SK-N-MC (cell line): ENCODE measurements around the gene RNF14.

Experiments
- EZH2 ChIP-seq: fragments of 200-600 bp; sonication (generic); IDR thresholded peaks from one replicate; pipeline ENCODE4 v1.6.1; 2017; ENCODE audit warnings: antibody characterized with exemption
- FOXP2 ChIP-seq: optimal IDR thresholded peaks from 2 replicates; pipeline ENCODE3; 2011; ENCODE audit warnings: mild to moderate bottlenecking, moderate library complexity; ENCODE audit not compliant: insufficient read depth; ENCODE audit errors: extremely low read length, control extremely low read depth
- POLR2AphosphoS5 ChIP-seq: IDR thresholded peaks from 2 replicates; pipeline ENCODE4 v1.6.1; 2012; ENCODE audit warnings: mild to moderate bottlenecking, low read depth, low read length, borderline replicate concordance

DNA sequence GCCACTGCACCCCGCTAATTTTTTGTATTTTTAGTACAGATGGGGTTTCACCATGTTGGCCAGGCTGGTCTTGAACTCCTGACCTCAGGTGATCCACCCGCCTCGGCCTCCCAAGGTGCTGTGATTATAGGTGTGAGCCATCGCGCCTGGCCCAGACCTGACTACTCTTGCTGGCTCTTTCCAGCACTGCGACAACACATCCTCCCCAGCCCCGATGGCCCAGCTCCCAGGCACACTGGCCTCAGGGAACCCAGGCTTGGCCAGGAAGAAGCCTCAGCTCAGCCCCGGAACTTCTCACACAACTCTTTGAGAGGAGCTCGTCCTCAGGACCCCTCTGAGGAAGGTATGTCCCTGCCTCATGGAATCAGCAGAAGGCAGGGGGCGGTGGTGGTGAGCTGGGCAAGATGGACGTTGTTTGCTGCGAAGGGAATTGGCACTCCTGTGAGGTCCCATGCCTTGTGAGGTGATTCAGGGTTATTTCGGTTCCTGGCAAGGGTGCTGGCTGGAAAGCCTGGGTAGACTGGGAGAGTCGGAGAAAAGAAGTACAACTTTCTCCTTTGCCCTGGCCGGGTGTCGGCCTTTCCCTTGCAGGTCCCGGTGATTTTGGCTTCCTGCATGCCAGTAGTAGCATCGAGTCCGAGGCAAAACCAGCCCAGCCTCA is 39.4 kb upstream of the RNF14 start:
- TF ChIP-seq EZH2 = no peak
- no peak for TF ChIP-seq POLR2AphosphoS5
- TF ChIP-seq FOXP2 = no peak
